GM21619 (cell line): ENCODE data around the gene HTRA3.

Experiments used
- ATAC-seq: cut with Tn5 transposase; IDR thresholded peaks from one replicate; pipeline ENCODE4 v1.9.1; 2021; ENCODE audit not compliant: unreplicated experiment

The HTRA3 gene

DNA sequence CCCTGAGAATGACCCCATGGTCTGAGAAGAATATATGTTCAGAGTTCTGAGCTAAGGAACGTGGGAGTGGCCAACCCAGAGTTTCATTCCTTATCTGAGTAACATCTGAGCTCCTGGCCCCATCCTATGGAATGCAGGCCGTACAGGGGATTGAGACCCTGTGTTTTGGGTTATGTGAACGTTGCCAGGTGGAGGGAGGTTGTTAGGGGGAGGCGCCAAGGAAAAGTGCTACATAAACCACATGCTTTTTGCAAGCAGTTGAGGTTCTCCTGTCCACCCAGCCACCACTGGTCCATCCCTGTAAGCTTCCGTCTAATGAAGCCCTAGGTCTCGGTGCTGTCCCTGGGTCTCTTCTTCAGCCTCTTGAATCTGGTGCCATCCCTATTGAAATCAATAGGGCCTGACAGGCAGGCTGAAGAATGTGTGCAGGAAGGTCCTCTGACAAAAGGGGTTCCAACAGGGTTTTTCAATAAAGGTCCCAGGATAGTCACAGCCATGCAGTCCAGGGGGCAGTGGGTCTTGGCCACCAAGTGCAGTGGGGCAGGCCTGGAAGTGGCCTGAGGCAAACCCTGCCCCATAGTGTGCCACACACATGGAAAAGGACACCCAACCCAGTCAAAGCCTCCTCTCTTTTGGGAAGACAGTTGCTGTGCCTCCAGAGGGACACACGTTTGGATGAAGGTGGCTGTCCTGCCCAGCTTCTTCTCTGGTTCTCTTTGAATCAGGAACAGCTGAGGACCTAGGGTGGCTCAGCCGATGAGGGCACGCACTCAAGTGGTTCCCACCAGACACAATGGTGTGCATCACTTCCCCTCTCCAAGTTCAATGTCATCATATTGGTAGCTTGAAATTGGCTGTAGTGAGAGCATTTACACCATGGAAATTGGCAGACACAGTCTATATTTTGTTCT lies 53.5 kb downstream of the HTRA3 start:
- ATAC-seq = no peak

DNA sequence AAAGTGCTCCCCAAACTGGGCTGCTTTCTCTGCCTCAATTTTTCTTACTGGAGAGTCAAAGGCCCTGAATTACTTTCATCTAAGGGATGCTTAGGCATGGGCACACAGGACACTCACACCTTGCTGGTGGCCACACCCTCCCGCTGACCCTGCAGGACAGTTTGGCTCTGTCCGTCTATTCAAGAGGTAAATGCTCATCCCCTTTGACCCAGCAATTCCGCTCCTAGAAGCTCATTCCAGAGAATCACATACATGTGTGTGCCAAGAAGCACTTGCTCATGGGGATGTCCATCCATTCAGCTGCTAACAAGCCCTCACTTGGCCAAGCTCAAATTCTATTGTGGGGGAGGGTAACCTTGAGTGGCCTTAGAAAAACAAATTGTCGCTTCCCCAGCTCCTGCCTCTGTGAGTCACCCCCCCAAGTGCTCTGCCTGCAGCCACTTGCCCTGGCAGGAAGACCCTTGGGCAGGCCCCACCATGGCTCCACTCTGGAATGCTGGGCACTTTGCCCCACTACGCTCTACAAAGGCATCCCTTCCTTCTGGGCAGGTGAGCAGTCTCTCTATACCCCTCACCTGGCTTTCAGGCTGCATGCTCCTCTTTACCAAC lies 54.5 kb downstream of the HTRA3 start:
- ATAC-seq = no peak

DNA sequence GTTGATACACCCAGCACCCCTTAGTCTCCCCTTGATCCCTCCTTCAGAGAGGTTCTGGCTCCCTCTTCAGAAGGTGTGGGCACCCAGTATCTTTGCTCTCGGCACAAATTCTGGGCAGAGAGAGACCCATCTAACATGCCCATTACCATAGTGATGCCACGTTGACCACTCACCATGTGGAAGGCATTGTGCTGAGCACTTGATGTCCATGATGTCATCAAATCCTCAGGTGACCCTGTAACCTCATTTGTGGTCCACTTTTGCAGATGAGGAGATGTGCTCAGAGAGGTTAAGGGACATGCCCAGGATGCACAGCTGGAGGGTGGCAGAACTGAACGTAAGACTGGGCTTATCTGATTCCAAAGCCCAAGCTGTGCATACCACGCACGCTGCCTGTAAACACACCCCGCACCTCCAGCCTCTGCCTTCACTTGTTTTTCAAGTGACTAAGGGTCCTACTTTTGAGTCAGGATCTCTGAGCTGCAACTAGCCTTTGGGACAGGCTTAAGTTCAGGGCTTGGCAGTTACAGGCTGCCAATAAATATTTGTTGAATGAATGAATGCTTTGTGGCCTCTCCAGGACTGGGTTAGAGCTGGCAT lies 55.2 kb downstream of the HTRA3 start:
- no peak for ATAC-seq

DNA sequence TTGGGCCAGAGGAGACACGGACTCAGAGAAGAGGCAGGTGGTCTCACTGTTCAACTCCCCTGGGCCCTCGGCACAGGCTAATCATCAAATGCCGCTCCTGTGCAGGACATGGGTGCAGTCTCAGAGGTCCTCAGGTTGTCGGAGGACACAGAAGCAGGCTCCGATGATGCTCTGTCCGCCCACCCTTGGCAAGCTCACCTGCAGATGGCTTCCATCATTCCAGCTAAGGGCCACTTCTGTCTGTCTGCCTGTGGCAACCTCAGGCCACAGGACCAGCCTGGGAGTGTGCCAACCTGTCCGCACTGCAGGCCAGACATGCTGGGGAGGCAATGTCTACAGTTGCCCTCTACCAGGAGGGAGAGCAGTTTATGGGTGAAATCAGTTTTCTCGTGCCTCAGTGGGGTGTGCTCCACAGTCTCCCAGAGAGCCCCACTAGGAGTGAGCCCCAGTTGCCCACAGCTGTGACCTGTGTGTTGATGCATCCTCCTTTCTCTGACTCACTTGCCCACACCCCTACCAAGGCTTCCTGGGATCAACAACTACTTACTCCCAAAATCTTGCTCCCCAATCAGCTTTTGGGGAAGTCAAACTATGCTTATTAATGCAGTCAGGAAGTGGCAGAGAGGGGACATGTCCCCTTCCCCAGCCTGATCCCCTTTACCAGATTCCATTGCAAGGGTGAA lies 55.9 kb downstream of the HTRA3 start:
- ATAC-seq = no peak

DNA sequence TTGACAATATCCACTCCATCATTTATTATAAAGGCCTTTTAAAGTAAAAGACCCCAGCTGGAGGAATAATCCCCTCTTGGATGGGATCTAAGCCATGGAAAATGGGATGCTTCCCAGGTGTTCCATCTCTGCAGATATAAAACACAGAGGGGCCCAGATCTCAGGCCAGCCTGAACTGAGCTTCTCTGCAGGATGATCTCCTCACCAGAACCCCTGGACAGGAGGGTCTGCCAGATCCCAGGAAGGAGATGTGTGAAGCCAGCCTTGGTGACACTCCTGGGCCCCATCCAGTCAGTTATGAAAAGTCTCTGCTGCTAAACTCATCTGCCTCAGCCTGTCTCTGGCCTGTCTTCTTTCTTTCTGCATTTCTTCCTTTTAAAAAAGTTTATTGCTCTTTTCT lies 56.7 kb downstream of the HTRA3 start:
- ATAC-seq = no peak

DNA sequence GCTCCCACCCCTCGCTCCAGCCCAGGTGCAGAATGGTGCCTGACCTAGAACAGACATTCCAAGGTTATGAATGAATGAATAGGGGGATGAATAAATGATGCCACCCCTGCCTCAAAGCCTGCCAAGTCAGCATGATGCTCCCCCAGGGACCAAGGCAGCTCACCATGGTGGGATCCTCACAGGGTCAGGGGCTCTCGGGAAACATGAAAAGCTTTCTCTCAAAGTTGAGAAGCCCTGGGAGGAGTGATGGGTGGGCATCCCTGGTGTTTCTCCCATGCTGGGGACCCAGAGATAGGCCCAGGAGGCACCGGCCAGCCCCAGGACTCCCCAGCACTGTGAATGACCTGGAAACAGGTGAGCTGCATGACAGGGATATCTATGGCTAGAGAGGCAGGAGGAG lies 58.9 kb downstream of the HTRA3 start:
- ATAC-seq = no peak

DNA sequence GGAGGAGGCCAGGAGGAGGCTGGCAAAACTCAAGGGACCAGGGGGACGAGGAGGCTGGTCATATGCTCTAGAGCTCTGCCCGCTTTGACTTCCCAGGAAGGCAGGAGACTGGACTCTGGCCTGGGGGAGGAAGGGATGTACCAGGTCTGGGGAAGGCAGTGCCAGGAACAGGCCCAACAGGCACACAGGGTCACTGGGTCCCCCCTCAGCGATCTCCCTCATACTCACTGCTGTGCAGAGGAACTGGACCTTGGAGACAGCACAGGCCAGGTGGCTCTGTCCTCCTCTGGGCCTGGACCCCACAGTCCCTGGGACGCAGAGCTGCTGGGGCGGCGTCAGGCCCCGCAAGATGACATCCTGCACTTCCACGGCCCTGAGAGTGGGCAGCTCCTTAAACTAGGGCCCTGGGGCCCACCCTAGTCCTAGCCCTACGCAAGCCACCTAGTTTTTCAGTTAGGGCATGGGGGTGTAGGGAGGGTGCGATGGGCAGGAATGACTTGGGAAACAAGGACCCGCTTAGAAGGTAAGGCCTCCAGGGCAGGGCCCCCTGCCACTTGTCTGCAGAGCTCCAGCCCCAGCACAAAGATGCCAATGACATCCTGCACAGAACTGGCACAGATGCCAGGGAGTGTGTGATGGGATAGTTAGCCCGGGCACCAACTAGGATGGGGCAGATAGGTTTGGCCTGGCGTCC lies 59.5 kb downstream of the HTRA3 start:
- no peak for ATAC-seq

DNA sequence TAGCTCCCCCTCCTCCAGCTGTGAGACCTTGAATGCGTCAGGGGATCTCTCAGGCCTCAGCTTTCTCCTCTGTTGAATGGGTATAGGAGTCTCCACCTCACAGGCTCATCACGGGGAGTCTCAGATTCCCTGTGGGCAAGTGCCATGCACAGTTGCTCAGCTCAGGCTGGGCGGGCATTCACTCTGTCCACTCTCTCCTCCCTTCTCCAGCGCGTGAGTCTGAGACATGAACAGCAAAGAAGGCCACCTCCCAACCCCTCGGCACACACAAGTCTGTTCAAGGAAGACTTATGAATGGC lies 60.0 kb downstream of the HTRA3 start:
- no peak for ATAC-seq

DNA sequence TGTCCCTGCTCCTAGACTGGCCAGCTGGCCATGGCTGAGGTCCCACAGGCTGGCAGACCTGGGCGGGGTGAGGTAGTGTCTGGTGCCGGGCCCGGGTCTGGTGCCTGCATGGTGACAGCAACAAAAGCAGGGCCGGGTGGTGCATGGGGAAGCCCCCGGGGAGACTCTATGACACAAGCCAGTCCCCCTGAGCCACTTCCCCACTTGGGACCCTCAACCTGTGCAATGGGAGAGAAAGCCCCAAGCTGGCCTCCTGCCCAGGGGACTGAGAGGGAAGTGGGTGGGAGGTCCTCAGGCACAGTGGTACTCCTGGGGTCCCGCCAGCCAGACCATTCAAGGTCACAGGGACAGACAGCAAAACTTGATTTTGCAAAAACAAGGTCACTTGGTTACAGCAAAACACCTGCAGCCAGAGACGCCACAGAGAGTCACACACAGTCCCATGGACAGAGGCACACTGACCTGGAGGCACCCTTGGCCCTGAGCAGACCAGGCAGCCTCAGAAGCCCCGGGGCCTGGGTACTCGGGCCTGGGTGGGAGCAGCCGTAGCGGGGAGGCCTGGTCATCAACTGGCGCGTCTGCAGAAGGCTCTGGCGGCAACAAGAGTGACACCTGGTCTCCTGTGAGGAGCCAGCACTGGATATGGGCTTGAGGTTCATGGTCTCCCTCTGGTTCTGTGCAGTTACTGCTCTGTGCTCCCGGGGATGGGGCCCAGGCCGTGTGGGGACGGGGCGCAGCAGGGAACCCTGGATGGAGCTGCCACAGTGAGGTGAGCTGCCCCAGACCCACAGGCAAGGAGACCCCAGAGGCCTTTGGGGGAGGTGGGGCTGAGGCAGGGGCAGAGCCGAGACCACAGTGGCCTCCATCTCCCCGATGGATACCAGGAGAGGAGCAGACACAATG lies 60.6 kb downstream of the HTRA3 start:
- ATAC-seq = no peak

DNA sequence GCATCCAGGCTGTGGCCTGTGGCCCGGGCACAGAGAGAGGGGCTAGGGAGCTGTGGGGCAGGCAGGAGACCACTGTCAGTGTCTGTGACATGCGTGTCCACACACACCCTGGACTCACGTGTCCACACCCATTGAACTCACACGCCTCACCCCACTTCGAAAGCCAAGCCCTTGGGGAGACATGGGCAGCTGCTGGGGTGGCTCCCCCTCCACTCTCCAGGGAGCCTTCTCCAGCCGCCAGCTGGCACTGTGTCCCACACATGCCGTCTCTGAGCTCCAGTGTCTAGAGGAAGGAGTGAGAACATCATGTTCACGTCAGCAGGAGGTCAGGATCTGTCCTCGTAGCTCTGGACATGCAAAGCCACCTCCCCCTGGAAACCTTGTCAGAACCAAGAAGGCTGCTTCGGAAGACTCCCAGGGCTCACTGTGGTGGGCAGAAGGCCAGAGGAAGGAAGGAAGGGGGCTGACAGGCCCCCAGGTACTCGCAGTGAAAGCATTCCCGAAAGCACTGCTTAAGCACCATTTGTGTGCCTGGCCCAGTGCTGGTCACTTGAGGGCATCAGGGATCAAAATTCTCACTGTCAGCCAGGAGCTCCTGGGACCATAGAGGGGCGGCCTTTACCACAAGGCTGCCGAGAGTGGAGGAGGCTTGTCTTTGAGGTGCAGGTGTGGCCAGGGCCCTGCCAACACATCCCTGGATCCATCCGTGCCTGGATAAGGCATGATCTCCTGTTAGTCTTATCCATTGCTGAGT lies 61.4 kb downstream of the HTRA3 start:
- no peak for ATAC-seq

DNA sequence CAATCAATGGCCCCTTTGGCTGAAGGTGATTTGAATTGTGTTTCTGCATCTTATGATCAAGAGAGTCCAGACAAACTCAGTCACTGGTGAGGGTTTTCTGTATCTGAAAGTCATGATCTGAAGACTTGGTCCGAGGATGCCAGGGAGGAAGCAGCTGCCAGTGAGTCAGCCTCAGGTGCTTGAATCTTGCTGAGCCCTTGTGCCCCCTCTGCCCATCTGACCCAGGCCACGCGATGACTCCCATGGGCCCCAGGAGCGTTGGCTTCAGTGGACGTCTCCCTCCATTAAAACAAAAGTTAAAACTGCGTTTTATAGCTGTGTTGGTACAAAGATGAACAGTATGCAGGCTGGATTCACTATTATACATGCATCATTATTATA lies 62.0 kb downstream of the HTRA3 start:
- ATAC-seq = no peak

DNA sequence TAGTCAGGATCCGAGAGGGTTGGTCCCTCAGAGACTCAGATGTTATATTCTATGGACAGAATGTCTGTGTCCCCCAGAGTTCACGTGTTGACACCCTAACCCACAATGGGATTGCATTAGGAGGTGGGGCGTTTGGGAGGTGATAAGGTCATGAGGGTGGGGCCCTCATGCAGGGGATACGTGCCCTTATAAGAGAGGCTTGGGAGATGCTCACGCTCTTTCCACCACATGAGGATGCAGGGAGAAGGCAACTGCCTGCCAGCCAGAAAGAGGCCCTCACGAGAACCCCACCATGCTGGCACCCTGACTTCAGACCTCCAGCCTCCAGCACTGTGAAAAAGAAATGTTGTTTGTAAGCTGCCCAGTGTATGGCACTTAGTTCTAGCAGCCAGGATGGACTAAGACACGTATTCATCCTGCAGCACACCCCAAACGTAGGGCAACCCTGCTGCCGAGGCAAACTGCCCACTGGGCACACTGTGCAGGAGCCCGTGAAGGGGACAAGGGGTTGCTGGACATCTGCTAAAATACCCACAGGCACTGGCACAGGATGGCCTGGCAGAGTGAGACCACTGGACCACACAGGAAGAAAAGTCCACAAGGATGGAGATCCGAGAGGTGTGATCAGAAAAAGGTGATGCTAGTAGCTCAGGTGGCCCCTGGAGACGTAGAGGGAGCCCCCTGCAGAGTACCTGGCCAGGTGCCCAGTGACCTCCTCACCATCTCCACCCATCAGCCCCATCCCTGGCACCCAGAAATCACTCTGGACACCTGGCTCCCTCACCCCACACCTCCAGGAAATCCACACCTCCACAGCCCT lies 62.7 kb downstream of the HTRA3 start:
- ATAC-seq = no peak

DNA sequence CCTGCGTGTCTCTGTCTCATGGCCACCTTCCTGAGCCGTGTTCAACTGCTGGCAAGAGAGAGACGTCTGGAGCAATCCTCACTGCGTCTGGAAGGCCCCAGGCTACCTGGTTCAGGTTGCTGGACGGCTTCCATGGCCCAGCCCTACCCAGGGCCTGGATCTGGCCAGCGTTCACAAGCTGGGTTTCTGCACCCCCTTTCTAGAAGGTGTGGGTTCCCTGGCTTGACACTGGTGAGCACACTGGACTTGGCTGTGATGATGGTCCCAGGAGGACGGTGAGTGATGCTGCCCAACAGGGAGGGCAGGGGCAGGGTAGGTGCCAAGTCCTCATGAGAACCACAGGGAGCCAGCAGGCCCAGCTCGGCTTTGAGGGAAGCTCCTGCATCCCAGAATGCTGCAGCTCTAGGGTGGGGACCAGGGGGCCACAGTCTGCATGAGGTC lies 63.4 kb downstream of the HTRA3 start:
- ATAC-seq = no peak

DNA sequence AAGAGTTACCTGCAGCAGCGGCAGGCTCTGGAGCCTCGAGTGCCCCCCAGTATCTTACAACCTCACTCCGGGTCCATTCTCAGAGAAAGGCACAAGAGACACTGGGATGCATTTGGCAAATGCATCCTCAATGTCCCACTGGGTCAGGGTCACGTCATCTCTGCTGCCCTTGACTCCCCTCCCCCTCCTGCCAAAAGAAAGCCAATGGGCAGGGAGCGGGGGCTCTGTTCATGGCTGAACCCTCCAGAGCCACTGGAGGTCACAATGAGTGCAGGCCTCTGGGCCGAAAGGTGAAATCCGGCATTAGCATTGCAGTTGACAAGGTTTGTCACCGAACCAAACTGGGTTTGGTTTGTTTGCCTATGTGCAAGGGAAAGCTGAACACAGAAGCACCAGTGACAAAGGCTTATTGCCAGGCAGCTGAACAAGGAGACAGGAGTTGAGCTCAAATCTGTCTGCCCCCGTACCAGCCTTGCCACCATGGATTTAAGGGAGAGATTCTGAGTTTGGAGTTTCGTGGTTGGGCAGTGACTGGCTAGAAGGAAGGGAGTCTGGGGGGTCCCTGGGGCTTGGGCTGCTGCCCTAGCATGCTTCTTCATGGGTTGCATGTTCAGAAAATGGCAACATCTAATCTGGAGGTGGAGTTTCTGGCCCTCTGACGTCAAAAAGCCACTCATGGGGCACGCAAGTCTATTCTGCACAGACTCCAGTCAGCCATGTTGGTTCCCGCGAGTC lies 64.3 kb downstream of the HTRA3 start:
- ATAC-seq = no peak

DNA sequence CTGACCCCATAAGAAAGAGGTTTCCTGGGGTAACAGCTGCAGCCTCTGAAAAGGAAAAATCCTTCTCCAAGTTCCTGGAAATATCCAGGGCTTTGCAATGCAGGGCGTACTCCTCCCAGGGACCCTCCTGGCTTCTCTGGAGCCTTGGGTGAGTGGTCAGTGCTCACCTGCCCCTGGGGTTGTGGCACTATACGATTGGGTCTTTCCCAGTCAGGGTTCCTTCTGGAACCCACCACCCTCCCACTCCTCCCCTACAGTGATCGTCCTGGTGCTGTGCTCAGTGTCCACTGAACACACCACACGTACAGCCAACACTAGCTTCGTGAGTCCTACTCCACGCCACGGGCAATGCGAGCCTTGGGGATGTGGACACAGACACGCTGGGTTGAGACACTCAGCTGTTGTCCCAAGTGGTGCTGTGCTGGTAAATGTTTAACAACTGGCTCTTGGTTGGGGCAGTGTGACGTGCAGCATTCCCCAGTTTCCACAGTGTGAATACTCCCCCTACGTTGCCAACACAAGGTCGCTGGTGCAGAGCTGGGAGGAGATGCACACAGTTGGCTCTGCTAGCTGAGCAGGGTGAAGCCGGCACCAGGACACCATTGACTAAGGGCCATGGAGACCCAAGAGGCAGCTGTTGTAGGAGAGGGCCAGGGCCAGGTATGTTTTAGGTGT lies 65.4 kb downstream of the HTRA3 start:
- no peak for ATAC-seq

DNA sequence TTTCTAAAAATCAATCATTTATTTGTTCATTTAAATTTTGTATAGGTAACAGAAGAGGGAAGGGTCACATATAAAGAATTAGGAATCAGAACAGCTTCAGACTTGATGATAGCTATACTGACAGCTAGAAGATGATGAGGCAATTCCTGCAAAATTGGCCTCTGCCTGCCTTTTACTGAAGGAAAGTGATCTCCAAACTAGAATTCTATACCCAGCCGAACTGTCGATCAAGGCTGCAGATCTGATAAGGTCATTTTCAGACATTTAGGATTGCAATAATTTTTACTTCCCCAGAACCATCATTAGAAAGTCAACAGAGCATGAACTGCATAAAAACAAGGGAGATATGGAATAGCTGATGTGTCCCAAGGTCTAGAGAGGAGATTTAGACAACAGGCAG lies 66.3 kb downstream of the HTRA3 start:
- ATAC-seq = no peak

DNA sequence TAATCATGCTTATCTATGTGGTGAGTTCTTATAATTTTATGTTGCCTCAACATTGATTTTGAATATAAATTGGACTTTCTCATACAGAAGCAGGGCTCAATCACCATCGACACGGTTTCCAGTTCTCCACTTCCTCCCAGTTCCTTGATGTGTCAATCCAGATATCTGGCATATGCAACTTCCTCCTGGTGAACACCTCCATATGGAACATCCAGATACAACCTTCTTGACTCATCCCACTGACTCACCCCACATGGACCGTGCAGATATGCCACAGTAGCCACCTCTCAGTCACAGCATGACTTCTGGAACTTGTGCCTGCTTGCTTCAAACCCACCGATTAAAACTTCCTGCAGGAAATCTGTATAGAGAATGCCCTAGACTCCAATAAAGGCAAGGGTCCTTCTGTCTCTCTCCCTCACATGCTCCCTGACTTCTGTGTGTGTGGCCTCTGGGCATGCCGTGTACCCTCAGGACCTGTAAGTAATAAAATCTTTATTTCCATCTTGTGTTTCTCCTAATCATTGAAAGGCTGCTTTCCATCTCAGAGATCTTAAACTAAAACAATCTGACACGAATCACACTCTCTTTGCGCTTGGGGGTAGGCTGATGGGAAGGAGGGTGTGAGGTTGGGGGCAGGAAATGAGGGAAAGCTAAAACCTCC lies 67.0 kb downstream of the HTRA3 start:
- ATAC-seq = no peak
